Measurements from ENCODE around the gene PGRMC1.
A peak's percentile ranks its signal among the peaks of the same experiment; 100 is the strongest.
"Not testable (repeated sequence)": the region's sequence is repeated elsewhere in the genome, so short reads cannot be mapped to it uniquely, and the experiment has no call there.

The PGRMC1 gene

GRCh38 chrX:119235872-119236622, at the start of gene PGRMC1:
Gene PGRMC1 (plus strand): TSS chrX:119236285. CDS start chrX:119236364, 79 bp downstream.
- DNase-seq (ENCODE audit: low read depth), result peak; percentile 61

- no peak for DNase-seq (ENCODE audit: low read depth)
Observed at GRCh38 chrX:119186763-119187162, 49.3 kb upstream of the PGRMC1 start.

DNA sequence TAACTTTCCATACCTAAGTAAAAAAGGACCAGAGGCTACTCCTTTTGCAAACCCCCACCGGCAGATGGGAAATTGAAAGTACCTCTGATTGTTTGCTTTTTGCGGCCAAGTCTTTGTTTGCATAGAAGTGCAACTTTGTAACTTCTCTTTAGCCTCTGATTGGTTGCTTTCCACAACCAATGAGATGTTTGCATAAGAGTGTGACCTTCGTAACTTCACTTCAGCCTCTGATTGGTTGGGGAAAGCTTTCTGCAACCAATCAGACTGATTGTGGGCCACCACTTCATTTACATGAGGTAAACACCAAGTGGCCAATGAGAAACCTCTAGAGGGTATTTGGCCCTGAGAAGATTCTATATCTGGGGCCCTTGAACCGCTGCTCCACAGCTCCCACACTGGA, 48.8 kb upstream of the PGRMC1 start:
- no peak for DNase-seq (ENCODE audit: low read depth)

- DNase-seq (ENCODE audit: low read depth), result no peak
Observed at GRCh38 chrX:119189115-119189514, 47.0 kb upstream of the PGRMC1 start.

DNA sequence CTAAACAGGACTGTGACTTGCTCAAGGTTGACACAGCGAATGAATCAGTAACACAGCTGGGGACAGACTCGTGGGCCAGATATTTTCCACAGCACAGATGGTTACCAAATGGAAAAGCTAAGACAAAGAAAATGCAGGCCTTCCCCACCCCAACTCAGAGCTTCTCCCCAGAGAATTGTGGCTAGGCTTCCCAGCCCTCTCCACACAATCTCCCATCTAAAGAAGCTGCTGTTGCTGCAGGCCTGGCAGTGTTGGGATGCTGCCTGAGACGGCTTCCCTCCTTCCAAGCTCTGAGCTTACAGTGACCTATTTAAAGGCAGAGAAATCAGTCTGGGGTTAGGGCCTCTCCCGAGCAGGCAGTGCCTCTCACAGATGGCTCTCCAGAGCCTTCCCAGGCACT, 46.5 kb upstream of the PGRMC1 start:
- DNase-seq (ENCODE audit: low read depth), result no peak

- no peak for DNase-seq (ENCODE audit: low read depth)
Observed at GRCh38 chrX:119190091-119190681, 45.9 kb upstream of the PGRMC1 start.

GRCh38 chrX:119190831-119191230, 45.3 kb upstream of the PGRMC1 start:
- DNase-seq (ENCODE audit: low read depth), result no peak

DNA sequence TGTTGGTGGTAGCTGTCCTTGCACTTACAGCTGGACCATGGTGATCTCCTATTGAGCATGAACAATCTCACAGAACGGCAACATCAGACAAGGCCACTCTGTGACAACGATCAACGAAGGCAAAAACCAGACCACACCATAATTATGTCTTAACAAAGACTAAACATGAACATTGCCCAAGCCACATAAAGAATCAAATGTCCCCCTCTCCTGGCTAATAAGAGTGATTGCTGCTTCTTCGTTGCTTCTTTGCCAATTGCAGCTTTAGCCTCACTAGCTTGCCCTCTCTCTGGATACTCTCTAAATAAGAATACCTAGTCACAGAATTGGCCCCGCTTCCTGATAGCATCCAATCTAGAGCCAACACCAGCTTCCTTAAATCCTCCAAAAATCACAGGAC, 41.5 kb upstream of the PGRMC1 start:
- DNase-seq (ENCODE audit: low read depth), result no peak

DNA sequence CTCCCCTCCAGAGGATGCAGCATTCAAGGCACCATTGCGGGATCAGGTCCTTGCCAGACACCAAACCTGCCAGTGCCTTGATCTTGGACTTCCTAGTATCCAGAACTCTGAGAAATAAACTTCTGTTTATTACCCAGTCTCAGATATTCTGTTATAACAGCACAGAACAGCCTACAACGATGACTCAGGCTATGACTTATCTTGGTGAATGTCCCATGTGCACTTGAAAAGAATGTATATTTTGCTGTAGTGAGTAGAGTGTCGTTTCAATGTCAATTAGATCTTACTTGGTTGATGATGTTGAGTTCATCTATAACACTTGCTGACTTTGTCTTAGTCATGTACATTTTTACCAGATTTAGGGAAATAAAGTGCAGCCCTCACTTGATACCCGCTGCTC, 34.5 kb upstream of the PGRMC1 start:
- DNase-seq (ENCODE audit: low read depth), result no peak

DNA sequence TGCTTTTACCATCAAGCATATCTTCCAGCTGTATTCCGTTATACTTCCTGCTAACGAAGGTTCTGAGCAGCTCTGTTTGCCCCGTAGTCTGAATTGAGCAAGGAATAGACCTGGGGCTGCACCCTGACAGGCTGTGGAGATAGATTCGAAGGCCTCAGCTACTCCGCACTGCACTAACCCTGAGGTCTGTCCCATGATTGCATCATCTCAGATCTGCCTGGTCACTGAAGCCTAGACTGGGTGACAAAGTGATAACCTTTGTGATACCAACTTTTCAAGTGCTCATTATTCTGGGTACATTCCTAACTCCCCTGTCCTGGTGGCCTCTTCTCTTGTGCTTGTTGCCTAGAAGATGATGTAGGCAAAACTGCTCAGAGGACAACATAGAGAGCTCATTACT, 29.9 kb upstream of the PGRMC1 start:
- DNase-seq (ENCODE audit: low read depth), result no peak

DNA sequence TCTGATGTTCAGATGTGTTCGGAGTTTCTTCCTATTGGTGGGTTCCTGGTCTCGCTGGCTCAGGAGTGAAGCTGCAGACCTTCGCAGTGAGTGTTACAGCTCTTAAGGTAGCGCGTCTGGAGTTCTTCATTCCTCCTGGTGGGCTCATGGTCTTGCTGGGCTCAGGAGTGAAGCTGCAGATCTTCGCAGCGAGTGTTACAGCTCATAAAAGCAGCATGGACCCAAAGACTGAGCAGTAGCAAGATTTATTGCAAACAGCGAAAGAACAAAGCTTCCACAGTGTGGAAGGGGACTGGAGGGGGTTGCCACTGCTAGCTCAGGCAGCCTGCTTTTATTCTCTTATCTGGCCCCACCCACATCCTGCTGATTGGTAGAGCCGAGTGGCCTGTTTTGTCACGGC, 28.6 kb upstream of the PGRMC1 start:
- not testable (repeated sequence) for DNase-seq (ENCODE audit: low read depth)

GRCh38 chrX:119208401-119209057, 27.6 kb upstream of the PGRMC1 start:
- DNase-seq (ENCODE audit: low read depth), result no peak

- DNase-seq (ENCODE audit: low read depth), result not testable (repeated sequence)
Observed at GRCh38 chrX:119210931-119211648, 25.0 kb upstream of the PGRMC1 start.

GRCh38 chrX:119211649-119212014, 24.5 kb upstream of the PGRMC1 start:
- no peak for DNase-seq (ENCODE audit: low read depth)

DNA sequence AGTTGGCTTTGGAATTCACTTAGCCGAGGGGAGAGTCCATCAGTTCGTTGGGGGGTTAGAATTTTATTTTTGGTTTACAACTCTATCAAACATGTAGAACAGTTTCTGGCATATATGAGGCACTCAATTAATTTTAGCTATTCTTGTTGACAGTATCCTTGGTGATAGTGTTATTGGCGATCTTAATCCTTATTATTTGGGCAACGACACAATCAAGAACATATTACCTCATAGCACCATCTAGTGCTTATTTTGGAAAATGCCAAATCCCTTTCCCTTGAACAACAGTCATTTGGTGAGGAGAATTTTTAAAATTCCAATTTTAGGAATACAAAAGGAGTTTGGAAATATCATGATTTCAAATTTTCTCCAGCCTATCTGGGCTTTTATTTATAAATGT, 17.9 kb upstream of the PGRMC1 start:
- no peak for DNase-seq (ENCODE audit: low read depth)

- DNase-seq (ENCODE audit: low read depth), result no peak
Observed at GRCh38 chrX:119222932-119223331, 13.2 kb upstream of the PGRMC1 start.

- DNase-seq (ENCODE audit: low read depth), result no peak
Observed at GRCh38 chrX:119223783-119224182, 12.3 kb upstream of the PGRMC1 start.

- no peak for DNase-seq (ENCODE audit: low read depth)
Observed at GRCh38 chrX:119226446-119226845, 9.6 kb upstream of the PGRMC1 start.

DNA sequence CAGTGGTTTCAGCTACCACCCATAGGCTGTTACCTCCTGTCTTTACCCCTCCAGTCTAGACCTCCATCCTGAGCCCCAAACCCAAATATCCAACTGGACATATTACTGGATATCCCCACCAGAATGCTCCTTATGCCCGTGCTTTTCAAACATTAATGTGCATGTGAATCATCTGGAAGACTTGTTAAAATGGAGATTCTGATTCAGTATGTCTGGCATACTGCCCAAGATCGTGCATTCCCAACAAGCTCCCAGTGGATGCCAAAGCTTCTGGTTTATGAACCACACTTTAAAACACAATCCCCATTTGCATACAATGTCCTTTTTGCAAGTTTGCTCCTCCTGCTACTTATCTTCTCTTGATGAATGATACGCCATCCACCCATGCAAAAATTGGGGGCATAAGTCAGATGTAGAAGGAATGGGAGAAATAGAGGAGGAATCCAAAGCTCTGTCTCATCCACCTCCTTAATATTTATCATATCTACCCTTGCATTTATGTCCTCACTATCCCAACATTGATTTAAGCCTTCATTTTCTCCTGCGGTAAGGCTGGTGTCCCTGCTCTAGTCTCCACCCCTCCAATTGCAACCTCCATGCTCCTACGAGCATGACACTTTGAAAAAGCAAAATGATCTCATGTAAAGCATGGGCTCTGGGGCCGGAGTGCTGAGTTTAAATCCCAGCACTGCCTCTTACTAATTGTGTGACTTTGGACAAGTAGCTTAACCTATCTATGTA, 7.4 kb upstream of the PGRMC1 start:
- DNase-seq (ENCODE audit: low read depth), result no peak

DNA sequence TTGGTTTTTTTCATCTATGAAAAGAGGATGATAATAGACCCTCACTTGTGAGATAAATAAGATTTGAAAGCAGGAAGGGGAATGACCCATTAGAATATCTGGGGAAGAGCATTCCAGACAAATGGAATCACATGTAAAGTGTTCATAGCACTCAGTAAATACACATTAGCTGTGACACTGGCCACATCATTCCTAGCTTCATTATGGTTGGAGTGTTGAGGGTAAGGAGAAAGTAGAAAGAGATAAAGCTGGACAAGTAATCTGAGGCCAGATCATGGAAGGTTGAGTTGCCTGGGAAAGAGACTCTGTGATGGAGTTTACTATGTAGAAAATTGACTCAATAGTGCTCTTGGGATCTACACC, 6.9 kb upstream of the PGRMC1 start:
- DNase-seq (ENCODE audit: low read depth), result no peak

GRCh38 chrX:119230850-119231249, 5.2 kb upstream of the PGRMC1 start:
- no peak for DNase-seq (ENCODE audit: low read depth)

DNA sequence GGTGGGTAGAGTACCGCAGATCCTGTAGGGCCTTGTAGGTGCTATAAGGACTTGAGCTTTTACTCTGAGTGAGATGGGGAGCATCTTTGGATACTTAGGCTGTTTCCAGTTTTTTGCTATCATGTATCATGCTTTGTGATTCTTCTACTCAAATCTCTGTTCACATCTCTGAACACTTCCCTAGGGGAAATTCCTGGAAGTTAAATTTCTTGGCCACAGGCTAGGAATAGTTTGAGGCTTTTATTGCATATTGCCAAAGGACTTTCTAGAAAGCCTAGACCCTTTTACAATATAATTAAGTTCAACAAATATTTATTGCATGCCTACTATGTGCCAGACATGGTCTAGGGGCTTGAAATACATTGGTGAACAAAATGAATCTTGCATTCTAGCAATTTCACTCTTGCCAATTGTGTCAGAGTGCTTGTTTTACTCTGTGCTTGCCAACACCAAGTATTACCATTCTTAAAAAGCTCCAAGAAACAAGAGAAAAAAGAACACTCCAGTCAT, 4.1 kb upstream of the PGRMC1 start:
- no peak for DNase-seq (ENCODE audit: low read depth)
